ENCODE measurements around the gene CACFD1.

The CACFD1 gene

GRCh38 chr9:133484671-133485437 is 25.1 kb downstream of the CACFD1 start:
- no peak for DNase-seq

- DNase-seq = no peak
Observed at GRCh38 chr9:133485531-133486260, 25.9 kb downstream of the CACFD1 start.

- DNase-seq = no peak
Observed at GRCh38 chr9:133487331-133487725, 27.6 kb downstream of the CACFD1 start.

GRCh38 chr9:133488686-133489252 is 29.0 kb downstream of the CACFD1 start:
- no peak for DNase-seq

GRCh38 chr9:133489253-133490190 is 29.7 kb downstream of the CACFD1 start:
- DNase-seq = no peak

GRCh38 chr9:133490201-133490681 is 30.5 kb downstream of the CACFD1 start:
- no peak for DNase-seq

GRCh38 chr9:133490865-133491655 is 31.3 kb downstream of the CACFD1 start:
- no peak for DNase-seq

- no peak for DNase-seq
Observed at GRCh38 chr9:133491656-133491925, 31.8 kb downstream of the CACFD1 start.

GRCh38 chr9:133492061-133493021 is 32.6 kb downstream of the CACFD1 start:
- DNase-seq = peak; percentile 6

- DNase-seq = no peak
Observed at GRCh38 chr9:133493428-133493827, 33.6 kb downstream of the CACFD1 start.

GRCh38 chr9:133493845-133494540 is 34.2 kb downstream of the CACFD1 start:
- DNase-seq = no peak

- no peak for DNase-seq
Observed at GRCh38 chr9:133494636-133495326, 35.0 kb downstream of the CACFD1 start.

- DNase-seq = no peak
Observed at GRCh38 chr9:133495327-133496293, 35.8 kb downstream of the CACFD1 start.

- DNase-seq = no peak
Observed at GRCh38 chr9:133496861-133497842, 37.4 kb downstream of the CACFD1 start.

- DNase-seq = no peak
Observed at GRCh38 chr9:133499132-133499891, 39.5 kb downstream of the CACFD1 start.

GRCh38 chr9:133499892-133500270 is 40.1 kb downstream of the CACFD1 start:
- no peak for DNase-seq

Data from fibroblast of skin of scalp (primary cell).